Mesenchymal stem cell (in vitro differentiated cells and primary cell): ENCODE data around the gene CCDC160.
A peak's percentile ranks its signal among the peaks of the same experiment; 100 is the strongest.

ENCODE experiments used
- DNase-seq: peaks from one replicate; pipeline ENCODE4 v3.0.0-alpha.2; 2013
- H2AFZ ChIP-seq: one replicate; pipeline ENCODE4 v1.6.1; 2013; ENCODE audit warnings: low read depth, mild to moderate bottlenecking, control low read depth, inconsistent platforms, low read length, moderate library complexity
- H2AK5ac ChIP-seq: 2 replicates; pipeline ENCODE4 v1.6.1; 2013; ENCODE audit warnings: low read length, moderate library complexity, mild to moderate bottlenecking, inconsistent platforms; ENCODE audit not compliant: severe bottlenecking
- H2BK120ac ChIP-seq: one replicate; pipeline ENCODE4 v1.6.1; 2013; ENCODE audit warnings: low read depth, mild to moderate bottlenecking, inconsistent platforms, low read length, moderate library complexity
- H2BK12ac ChIP-seq, 2 experiments: one replicate each; pipeline ENCODE4 v1.6.1; 2013; ENCODE audit warnings: inconsistent platforms in 2 of 2, low read length in 2 of 2, mild to moderate bottlenecking in 2 of 2, moderate library complexity in 2 of 2, control low read depth in 1 of 2
- H2BK15ac ChIP-seq: one replicate; pipeline ENCODE4 v1.6.1; 2013; ENCODE audit warnings: mild to moderate bottlenecking, low read depth, inconsistent platforms; ENCODE audit not compliant: poor library complexity, severe bottlenecking
- H2BK5ac ChIP-seq: 2 replicates; pipeline ENCODE4 v1.6.1; 2013; ENCODE audit warnings: low read depth, mild to moderate bottlenecking, low read length, control low read depth, inconsistent platforms; ENCODE audit not compliant: poor library complexity, severe bottlenecking
- H3K14ac ChIP-seq, 2 experiments: one replicate each; pipeline ENCODE4 v1.6.1; 2013; ENCODE audit warnings: inconsistent platforms in 2 of 2, low read length in 2 of 2, control low read depth in 1 of 2, mild to moderate bottlenecking in 1 of 2, moderate library complexity in 1 of 2
- H3K18ac ChIP-seq, 2 experiments: one replicate each; pipeline ENCODE4 v1.6.1; 2013; ENCODE audit warnings: inconsistent platforms in 2 of 2, low read length in 2 of 2, control low read depth in 1 of 2, low read depth in 1 of 2, mild to moderate bottlenecking in 1 of 2
- H3K23ac ChIP-seq, 2 experiments: one replicate each; pipeline ENCODE4 v1.6.1; 2013; ENCODE audit warnings: inconsistent platforms in 2 of 2, low read length in 2 of 2, mild to moderate bottlenecking in 2 of 2, moderate library complexity in 2 of 2, control low read depth in 1 of 2
- H3K27ac ChIP-seq: 2 replicates; pipeline ENCODE4 v1.5.1; 2013; ENCODE audit warnings: mild to moderate bottlenecking, moderate library complexity, low read length, control low read depth, inconsistent platforms; ENCODE audit not compliant: poor library complexity, severe bottlenecking
- H3K27me3 ChIP-seq, 2 experiments: 2 replicates each; pipeline versions ENCODE4 v1.6.1 to v1.7.0; 2013; ENCODE audit warnings: low read length in 2 of 2, mild to moderate bottlenecking in 2 of 2, moderate library complexity in 2 of 2, control low read depth in 1 of 2, inconsistent platforms in 1 of 2; ENCODE audit not compliant: control insufficient read depth in 1 of 2, insufficient read depth in 1 of 2
- H3K36me3 ChIP-seq, 2 experiments: 2 replicates each; pipeline versions ENCODE4 v1.6.1 to v1.7.0; 2013; ENCODE audit warnings: low read length in 2 of 2, control low read depth in 1 of 2, inconsistent platforms in 1 of 2, low read depth in 1 of 2, mild to moderate bottlenecking in 1 of 2; ENCODE audit not compliant: insufficient read depth in 2 of 2, control insufficient read depth in 1 of 2
- H3K4ac ChIP-seq, 2 experiments: one replicate each; pipeline ENCODE4 v1.6.1; 2013; ENCODE audit warnings: inconsistent platforms in 2 of 2, low read length in 2 of 2, mild to moderate bottlenecking in 2 of 2, moderate library complexity in 2 of 2, control low read depth in 1 of 2, low read depth in 1 of 2
- H3K4me1 ChIP-seq: 2 replicates; pipeline ENCODE4 v1.6.1; 2013; ENCODE audit warnings: low read depth, low read length, control low read depth; ENCODE audit not compliant: control insufficient read depth, insufficient read depth
- H3K4me2 ChIP-seq: 2 replicates; pipeline ENCODE4 v1.6.1; 2013; ENCODE audit warnings: low read length, mild to moderate bottlenecking, inconsistent platforms; ENCODE audit not compliant: poor library complexity, severe bottlenecking
- H3K4me3 ChIP-seq, 2 experiments: 2 replicates each; pipeline versions ENCODE4 v1.5.1 to v1.7.0; 2013; ENCODE audit warnings: low read length in 2 of 2, mild to moderate bottlenecking in 2 of 2, control low read depth in 1 of 2, low read depth in 1 of 2; ENCODE audit not compliant: insufficient read depth in 1 of 2
- H3K79me1 ChIP-seq: replicated peaks from 2 replicates; pipeline ENCODE4 v1.6.1; 2013; ENCODE audit warnings: mild to moderate bottlenecking, control low read depth, low read length, inconsistent platforms; ENCODE audit not compliant: poor library complexity, severe bottlenecking
- H3K9ac ChIP-seq: 2 replicates; pipeline ENCODE4 v1.7.0; 2013; ENCODE audit warnings: mild to moderate bottlenecking, low read length, moderate library complexity
- H3K9me3 ChIP-seq: 2 replicates; pipeline ENCODE4 v1.7.0; 2013; ENCODE audit warnings: mild to moderate bottlenecking, low read length; ENCODE audit not compliant: control insufficient read depth
- H4K8ac ChIP-seq: one replicate; pipeline ENCODE4 v1.6.1; 2013; ENCODE audit warnings: inconsistent platforms, mild to moderate bottlenecking, low read length, moderate library complexity
- H4K91ac ChIP-seq: one replicate; pipeline ENCODE4 v1.6.1; 2013; ENCODE audit warnings: mild to moderate bottlenecking, low read length, inconsistent platforms
- WGBS: methylation state at CpG from one replicate; pipeline ENCODE4 v1.1.7; 2013; ENCODE audit warnings: mixed read lengths; 5-methylcytosine and 5-hydroxymethylcytosine counted together

The CCDC160 gene

DNA sequence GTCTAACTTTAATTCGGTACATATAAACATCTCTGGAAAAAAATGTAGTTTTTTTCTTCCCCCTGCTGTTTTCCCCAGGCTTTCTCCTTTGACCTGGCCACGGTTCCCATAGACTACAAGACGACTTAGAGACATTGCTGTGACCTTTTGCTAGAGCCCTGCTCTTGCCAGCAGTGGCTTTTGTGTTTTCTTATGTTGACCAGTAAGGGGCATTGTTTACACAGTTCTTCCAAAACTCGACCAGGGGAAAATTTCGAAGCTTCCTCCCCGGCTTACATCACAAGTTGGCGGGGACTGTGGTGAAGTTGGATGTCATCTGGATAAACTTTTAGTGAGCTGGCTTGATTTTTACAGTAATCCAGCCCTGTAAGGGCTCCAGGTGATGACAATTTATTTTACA, 9.3 kb downstream of the CCDC160 start:
- WGBS, result 57% methylated on average over 7 of the region's 7 CpGs
- DNase-seq, result peak; percentile 2
- Histone ChIP-seq H3K36me3 (no peaks in the 10 kb centered on the region), H3K9me3 (no peaks in the 10 kb centered on the region), H2BK12ac (no peak overlapping the region), H4K8ac (no peak overlapping the region), H3K4me3 (no peak overlapping the region), H3K4ac (no peak overlapping the region), H2BK5ac (no peak overlapping the region), H2AFZ (no peak overlapping the region), H3K27ac (no peak overlapping the region), H3K18ac (no peak overlapping the region), H3K23ac (no peak overlapping the region), H3K4me1 (peaks cover 3% of the 10 kb centered on the region), H2BK15ac (no peak overlapping the region), H2BK120ac (no peak overlapping the region), H2AK5ac (no peak overlapping the region), H4K91ac (no peak overlapping the region), H3K79me1 (no peaks in the 10 kb centered on the region), H3K14ac (no peak overlapping the region), H3K4me2 (no peak overlapping the region), H3K9ac (no peak overlapping the region), H3K27me3 (peaks cover 0 to 15% of the 10 kb centered on the region in 2 experiments)

DNA sequence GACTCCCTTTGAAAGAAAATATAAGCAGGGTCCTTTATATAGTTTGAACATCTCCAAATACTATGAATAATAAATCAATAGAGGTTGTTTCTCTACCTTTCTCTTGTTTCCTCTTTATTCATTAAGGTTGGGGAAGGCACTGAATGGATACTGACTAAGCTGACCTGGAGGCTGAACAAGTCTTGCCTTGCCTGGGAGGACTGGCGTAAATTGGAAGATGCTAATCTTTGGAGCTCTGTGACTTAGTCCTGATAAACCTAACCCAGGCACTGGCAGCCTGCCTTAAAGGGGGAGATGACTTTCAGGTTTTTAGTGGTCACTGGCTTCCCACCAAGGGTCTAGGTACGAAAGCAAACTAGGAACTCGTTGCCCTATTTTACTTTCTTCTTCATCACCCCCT, 10.5 kb downstream of the CCDC160 start:
- no peak overlapping the region for H2AFZ ChIP-seq

DNA sequence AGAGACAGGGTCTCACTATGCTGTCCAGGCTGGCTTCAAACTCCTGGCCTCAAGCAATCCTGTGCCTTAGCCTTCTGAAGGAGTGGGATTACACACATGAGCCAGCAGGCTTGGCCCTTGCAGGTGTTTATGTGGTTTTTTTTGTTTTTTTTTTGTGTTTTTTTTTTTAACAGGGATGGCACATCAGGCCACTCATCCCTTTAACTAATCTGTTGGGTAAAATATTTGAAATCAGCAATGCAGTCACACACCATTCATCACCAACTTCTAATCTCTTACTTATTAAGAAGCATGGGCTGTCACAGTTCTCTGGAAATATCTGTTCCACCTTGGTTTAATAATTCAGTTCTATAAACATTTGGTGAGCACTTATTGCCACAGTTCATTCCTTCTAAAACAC, 12.3 kb downstream of the CCDC160 start:
- no peak overlapping the region for H2AK5ac ChIP-seq
- H4K8ac ChIP-seq, result no peak overlapping the region
- H2BK15ac ChIP-seq, result no peak overlapping the region
- DNase-seq, result no peak
- no peaks in the 10 kb centered on the region for H3K9me3 ChIP-seq
- peaks cover 3% of the 10 kb centered on the region for H3K4me1 ChIP-seq
- H2BK120ac ChIP-seq, result no peak overlapping the region
- no peaks in the 10 kb centered on the region for H3K36me3 ChIP-seq
- H3K79me1 ChIP-seq, result no peaks in the 10 kb centered on the region
- no peak overlapping the region for H3K14ac ChIP-seq
- H3K23ac ChIP-seq, result no peak overlapping the region
- H3K27me3 ChIP-seq, result peaks cover 0 to 13% of the 10 kb centered on the region in 2 experiments
- no peak overlapping the region for H3K9ac ChIP-seq
- H2BK5ac ChIP-seq, result no peak overlapping the region
- H4K91ac ChIP-seq, result no peak overlapping the region
- no peak overlapping the region for H3K4ac ChIP-seq
- H3K4me2 ChIP-seq, result peak overlapping the region; percentile 16
- H3K18ac ChIP-seq, result no peak overlapping the region
- H3K4me3 ChIP-seq, result no peak overlapping the region
- H2AFZ ChIP-seq, result no peak overlapping the region
- peak overlapping the region; percentile 71 for H3K27ac ChIP-seq
- no peak overlapping the region for H2BK12ac ChIP-seq

More for the DNA sequence above, 10.5 kb downstream of the CCDC160 start:
- Histone ChIP-seq H2BK12ac (no peak overlapping the region), H2AK5ac (no peak overlapping the region), H3K36me3 (no peaks in the 10 kb centered on the region), H3K4me2 (no peak overlapping the region), H3K4me1 (peaks cover 3% of the 10 kb centered on the region), H4K8ac (no peak overlapping the region), H3K18ac (no peak overlapping the region), H2BK15ac (no peak overlapping the region), H3K14ac (no peak overlapping the region), H3K79me1 (no peaks in the 10 kb centered on the region), H2BK120ac (no peak overlapping the region), H3K27ac (no peak overlapping the region), H3K9me3 (no peaks in the 10 kb centered on the region), H3K23ac (no peak overlapping the region), H2BK5ac (no peak overlapping the region), H3K4me3 (no peak overlapping the region), H3K27me3 (peaks cover 0 to 13% of the 10 kb centered on the region in 2 experiments), H3K4ac (no peak overlapping the region), H4K91ac (no peak overlapping the region), H3K9ac (no peak overlapping the region)
- no peak for DNase-seq
- 67% methylated on average over 1 of the region's 3 CpGs for WGBS

DNA sequence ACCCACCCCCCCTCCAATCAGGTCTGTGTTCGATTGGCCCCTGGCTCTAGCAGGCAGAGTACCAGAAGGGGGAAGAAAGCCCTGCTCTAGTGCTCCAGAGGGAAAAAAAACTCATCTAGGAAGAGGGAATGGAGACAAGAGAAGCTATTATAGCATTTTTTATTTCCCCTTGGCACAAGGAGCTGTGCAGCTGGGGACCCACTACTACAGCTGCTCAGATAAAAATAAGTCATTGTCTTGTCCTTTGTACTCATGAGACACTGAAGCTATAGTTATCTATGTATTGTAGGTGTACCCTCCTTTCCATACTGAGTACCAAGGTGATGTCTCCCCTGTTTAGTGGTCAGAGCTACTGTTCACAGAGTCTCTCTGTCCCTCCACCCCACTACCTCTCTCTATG, 14.3 kb downstream of the CCDC160 start:
- Histone ChIP-seq H3K4me3 (no peak overlapping the region), H3K23ac (no peak overlapping the region), H2BK5ac (no peak overlapping the region), H3K4me2 (no peak overlapping the region), H3K18ac (no peak overlapping the region), H2BK12ac (no peak overlapping the region), H3K9me3 (no peaks in the 10 kb centered on the region), H4K91ac (no peak overlapping the region), H3K36me3 (no peaks in the 10 kb centered on the region), H3K9ac (no peak overlapping the region), H3K27ac (no peak overlapping the region), H2BK15ac (no peak overlapping the region), H3K27me3 (peaks cover 0 to 11% of the 10 kb centered on the region in 2 experiments), H2AK5ac (no peak overlapping the region), H2BK120ac (no peak overlapping the region), H2AFZ (no peak overlapping the region), H3K79me1 (no peaks in the 10 kb centered on the region), H3K14ac (no peak overlapping the region), H4K8ac (no peak overlapping the region), H3K4ac (no peak overlapping the region), H3K4me1 (peaks cover 3% of the 10 kb centered on the region)
- WGBS, result 33% methylated on average over 1 of the region's 1 CpG
- DNase-seq, result no peak
